ENCODE results near the gene BPIFA3. TPM values are rescaled to one million over a fixed set of nuclear protein-coding genes. Genes with fewer than 3 reads are reported as not detected.

The BPIFA3 gene
- total RNA-seq, 4 donors from 2014 or later = not detected

- TF ChIP-seq POLR2AphosphoS5 (IDR thresholded peaks at IDR 0.05) = no peak
- TF ChIP-seq EP300 (IDR thresholded peaks at IDR 0.05) = no peak
- no peak for TF ChIP-seq CTCF (IDR thresholded peaks at IDR 0.05)
- Histone ChIP-seq H3K9me3 (no peaks in the 10 kb centered on the region), H3K4me3 (no peak overlapping the region), H3K27ac (replicated peaks in 1 of 4) (no peak overlapping the region), H3K36me3 (no peaks in the 10 kb centered on the region), H3K4me1 (no peaks in the 10 kb centered on the region), H3K27me3 (peaks cover 0 to 29% (median 0%) of the 10 kb centered on the region in 4 donors)
- 65% methylated on average over 4 of the region's 4 CpGs for WGBS
- intact Hi-C loops (cut with DNase I) = no loop called here
- no peak for DNase-seq (ENCODE audit: extremely low spot score)
Observed at GRCh38 chr20:33239979-33240736, 23.0 kb downstream of the BPIFA3 start.

DNA sequence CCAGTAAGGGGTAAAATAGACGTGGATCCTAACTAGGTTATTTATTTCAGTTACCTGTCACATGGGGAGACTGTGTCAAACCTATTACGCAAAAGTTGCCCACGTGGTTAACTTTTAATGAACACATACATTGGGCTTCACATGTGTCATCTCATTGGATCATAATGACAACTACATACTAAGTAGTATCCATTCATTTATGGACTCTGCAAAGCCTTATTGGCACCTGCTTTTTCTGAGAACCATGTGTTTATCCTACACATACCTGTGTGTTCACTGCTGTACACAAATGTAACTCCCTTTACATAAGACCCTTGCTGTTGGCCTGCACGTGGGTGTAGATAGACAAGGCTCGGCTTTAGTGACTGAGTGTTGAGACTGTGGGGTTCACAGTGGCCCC lies 23.8 kb downstream of the BPIFA3 start:
- 65% methylated on average over 5 of the region's 5 CpGs for WGBS
- intact Hi-C loops (cut with DNase I) = no loop called here
- TF ChIP-seq POLR2AphosphoS5 (IDR thresholded peaks at IDR 0.05) = no peak
- TF ChIP-seq EP300 (IDR thresholded peaks at IDR 0.05) = no peak
- no peak for TF ChIP-seq CTCF (IDR thresholded peaks at IDR 0.05)
- Histone ChIP-seq H3K4me1 (no peaks in the 10 kb centered on the region), H3K27me3 (peaks cover 0 to 21% (median 0%) of the 10 kb centered on the region in 4 donors), H3K9me3 (no peaks in the 10 kb centered on the region), H3K4me3 (no peak overlapping the region), H3K36me3 (no peaks in the 10 kb centered on the region), H3K27ac (replicated peaks in 1 of 4) (no peak overlapping the region)
- DNase-seq (ENCODE audit: extremely low spot score) = no peak

DNA sequence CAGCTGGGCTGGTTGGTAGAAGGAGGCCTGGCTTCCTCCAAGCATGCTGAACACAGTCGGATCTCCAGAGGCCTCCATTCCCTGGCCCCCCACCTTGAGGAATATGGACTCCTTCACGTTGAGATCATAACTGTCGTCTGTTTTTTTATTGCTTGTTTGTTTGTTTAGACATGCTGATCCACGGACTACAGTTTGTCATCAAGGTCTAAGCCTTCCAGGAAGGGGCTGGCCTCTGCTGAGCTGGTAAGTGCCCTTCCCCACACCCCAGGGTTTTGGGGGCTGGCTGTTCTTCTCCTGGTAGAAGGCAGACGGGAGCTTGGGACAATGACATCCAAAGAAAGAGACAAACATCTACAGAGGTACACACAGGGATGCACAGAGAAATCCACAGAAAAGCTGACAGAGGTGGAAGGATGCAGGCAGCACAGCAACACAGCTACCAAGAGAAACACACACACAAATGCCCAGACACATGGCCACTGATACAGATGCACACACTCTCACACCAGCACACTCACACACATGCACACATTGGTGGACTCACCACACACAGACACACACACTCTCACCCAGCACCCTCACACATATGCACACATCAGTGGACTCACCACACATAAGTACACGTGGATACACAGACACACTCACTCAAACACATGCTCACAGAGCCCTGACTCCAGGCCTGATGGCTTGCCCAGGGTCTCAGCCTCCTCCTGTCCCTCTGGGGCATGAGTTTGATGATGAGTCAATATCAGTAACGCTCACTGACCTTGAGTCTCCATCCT lies 25.4 kb downstream of the BPIFA3 start:
- no peak for DNase-seq (ENCODE audit: extremely low spot score)

DNA sequence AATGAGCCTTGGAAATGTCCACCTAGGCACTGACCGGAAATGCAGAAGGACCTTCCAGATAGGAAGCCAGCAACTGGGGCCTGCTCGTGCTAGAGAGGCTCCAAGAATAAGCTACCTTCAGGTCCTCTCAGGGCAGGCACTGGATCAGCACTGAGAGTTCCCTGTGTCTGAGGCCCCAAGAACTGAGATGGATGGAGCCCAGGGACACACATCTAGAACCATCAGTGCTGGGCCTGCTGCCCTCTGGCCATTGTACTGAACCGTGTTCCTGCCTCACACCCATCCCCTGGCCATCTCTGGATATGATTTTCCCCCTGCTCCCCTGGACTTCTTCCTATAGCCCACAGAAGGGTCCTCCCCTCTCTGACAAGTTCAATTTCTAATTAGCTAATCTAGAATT lies 28.9 kb downstream of the BPIFA3 start:
- Histone ChIP-seq H3K27me3 (no peaks in the 10 kb centered on the region), H3K4me1 (no peaks in the 10 kb centered on the region), H3K27ac (replicated peaks in 1 of 4) (no peak overlapping the region), H3K4me3 (no peak overlapping the region), H3K9me3 (no peaks in the 10 kb centered on the region), H3K36me3 (no peaks in the 10 kb centered on the region)
- WGBS = 52% methylated on average over 3 of the region's 3 CpGs
- no peak for TF ChIP-seq CTCF (IDR thresholded peaks at IDR 0.05)
- TF ChIP-seq POLR2A (IDR thresholded peaks at IDR 0.05; ENCODE audit: low read depth) = no peak
- TF ChIP-seq EP300 (IDR thresholded peaks at IDR 0.05) = no peak
- no peak for TF ChIP-seq POLR2AphosphoS5 (IDR thresholded peaks at IDR 0.05)
- intact Hi-C loops (cut with DNase I) = no loop called here
- DNase-seq (ENCODE audit: extremely low spot score) = no peak

More for the DNA sequence above, 25.4 kb downstream of the BPIFA3 start:
- intact Hi-C loops (cut with DNase I) = no loop called here
- H3K27ac ChIP-seq (replicated peaks in 1 of 4) = no peak overlapping the region
- peaks cover 0 to 13% (median 0%) of the 10 kb centered on the region in 4 donors for H3K27me3 ChIP-seq
- no peaks in the 10 kb centered on the region for H3K9me3 ChIP-seq
- WGBS = 68% methylated on average over 7 of the region's 7 CpGs
- H3K4me3 ChIP-seq = no peak overlapping the region
- H3K4me1 ChIP-seq = no peaks in the 10 kb centered on the region
- H3K36me3 ChIP-seq = no peaks in the 10 kb centered on the region
- TF ChIP-seq POLR2A (IDR thresholded peaks at IDR 0.05; ENCODE audit: low read depth) (no peak), EP300 (IDR thresholded peaks at IDR 0.05) (no peak), POLR2AphosphoS5 (IDR thresholded peaks at IDR 0.05) (no peak), CTCF (IDR thresholded peaks at IDR 0.05) (no peak)

Measured in esophagus muscularis mucosa (tissue), 4 donors.